HTERT RPE-1 (cell line): ENCODE data around the gene TXNL4A.
"Not testable (repeated sequence)": the region's sequence is repeated elsewhere in the genome, so short reads cannot be mapped to it uniquely, and the experiment has no call there.

Experiments used
- in situ Hi-C: fragments of 300-500 bp; cut with MboI; formaldehyde crosslinking; loops from 4 replicates; pipeline ENCODE4 v1.14.3; 2020; ENCODE audit warnings: low sequenced_read_pairs

TXNL4A gene

GRCh38 chr18:79964330-79965118, 23.8 kb downstream of the TXNL4A start, which contains the start of gene HSBP1L1:
Gene HSBP1L1 (plus strand): TSS chr18:79964643. CDS start chr18:79964736, 93 bp downstream.
- in situ Hi-C loops, result no loop called here

- in situ Hi-C loops, result no loop called here
Observed at GRCh38 chr18:79963658-79964329, 24.6 kb downstream of the TXNL4A start.

GRCh38 chr18:79962835-79963657, 25.3 kb downstream of the TXNL4A start:
- in situ Hi-C loops, result no loop called here

- in situ Hi-C loops, result no loop called here
Observed at GRCh38 chr18:79962311-79962710, 26.1 kb downstream of the TXNL4A start.

- in situ Hi-C loops, result no loop called here
Observed at GRCh38 chr18:79961527-79962291, 26.7 kb downstream of the TXNL4A start.

- in situ Hi-C loops, result no loop called here
Observed at GRCh38 chr18:79960921-79961526, 27.3 kb downstream of the TXNL4A start.

- in situ Hi-C loops, result not testable (repeated sequence)
Observed at GRCh38 chr18:79960161-79960801, 28.1 kb downstream of the TXNL4A start.

- in situ Hi-C loops, result no loop called here
Observed at GRCh38 chr18:79958981-79959380, 29.4 kb downstream of the TXNL4A start.

GRCh38 chr18:79956276-79956675, 32.1 kb downstream of the TXNL4A start:
- in situ Hi-C loops, result no loop called here

GRCh38 chr18:79955302-79956075, 32.9 kb downstream of the TXNL4A start:
- in situ Hi-C loops, result no loop called here

GRCh38 chr18:79954791-79955190, 33.6 kb downstream of the TXNL4A start:
- in situ Hi-C loops, result no loop called here

- in situ Hi-C loops, result no loop called here
Observed at GRCh38 chr18:79953971-79954651, 34.3 kb downstream of the TXNL4A start.

- in situ Hi-C loops, result no loop called here
Observed at GRCh38 chr18:79952996-79953559, 35.3 kb downstream of the TXNL4A start.

GRCh38 chr18:79952456-79952995, 35.8 kb downstream of the TXNL4A start:
- in situ Hi-C loops, result no loop called here

GRCh38 chr18:79951545-79952455, 36.6 kb downstream of the TXNL4A start, which contains the start of gene SLC66A2:
Gene SLC66A2 (minus strand): TSS chr18:79951653. CDS start chr18:79950926, 727 bp downstream.
- in situ Hi-C loops, result no loop called here

- in situ Hi-C loops, result no loop called here
Observed at GRCh38 chr18:79950515-79951341, 37.6 kb downstream of the TXNL4A start.
